HG03558 (cell line): ENCODE data around the gene PRR20G.

ENCODE experiments used
- ATAC-seq: cut with Tn5 transposase; IDR thresholded peaks from one replicate; pipeline ENCODE4 v1.9.1; 2021; ENCODE audit warnings: moderate number of reproducible peaks; ENCODE audit not compliant: unreplicated experiment; ENCODE audit errors: extremely low read depth

PRR20G gene

DNA sequence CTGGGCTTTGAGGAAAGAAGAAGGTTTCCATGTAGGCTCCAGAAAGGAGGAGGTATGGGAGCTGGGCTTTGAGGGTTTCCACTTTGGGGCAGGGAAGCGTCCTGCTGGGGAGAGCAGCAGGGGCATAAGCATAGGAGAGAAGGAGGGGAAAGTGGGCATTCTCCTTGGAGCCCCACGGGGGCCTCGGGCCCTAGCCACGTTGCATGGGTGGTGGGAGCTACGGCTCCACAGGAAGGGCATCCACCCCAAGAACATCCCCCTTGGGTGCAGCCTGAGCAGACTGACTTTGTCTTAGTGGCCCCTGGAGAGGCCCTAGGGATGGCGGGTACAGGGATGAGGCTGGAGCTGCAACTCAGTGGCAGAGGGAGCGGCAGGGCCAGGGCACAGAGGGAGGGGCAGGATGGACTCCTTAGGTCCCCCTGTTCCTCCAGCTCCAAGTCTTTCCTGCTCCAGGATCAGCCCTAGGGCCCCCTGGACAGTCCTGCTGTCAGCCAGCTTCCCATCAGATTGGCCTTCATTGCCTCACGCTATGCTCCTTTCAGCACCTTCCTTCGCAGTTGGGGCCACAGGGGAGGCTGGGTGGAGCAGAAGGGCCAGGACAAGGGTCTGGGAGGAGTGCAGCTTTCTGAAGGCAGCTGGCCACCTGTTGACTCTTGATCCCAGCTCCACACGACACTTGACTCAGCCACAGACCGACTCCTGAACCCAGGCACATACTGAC, 22.9 kb downstream of the PRR20G start:
- ATAC-seq = no peak

DNA sequence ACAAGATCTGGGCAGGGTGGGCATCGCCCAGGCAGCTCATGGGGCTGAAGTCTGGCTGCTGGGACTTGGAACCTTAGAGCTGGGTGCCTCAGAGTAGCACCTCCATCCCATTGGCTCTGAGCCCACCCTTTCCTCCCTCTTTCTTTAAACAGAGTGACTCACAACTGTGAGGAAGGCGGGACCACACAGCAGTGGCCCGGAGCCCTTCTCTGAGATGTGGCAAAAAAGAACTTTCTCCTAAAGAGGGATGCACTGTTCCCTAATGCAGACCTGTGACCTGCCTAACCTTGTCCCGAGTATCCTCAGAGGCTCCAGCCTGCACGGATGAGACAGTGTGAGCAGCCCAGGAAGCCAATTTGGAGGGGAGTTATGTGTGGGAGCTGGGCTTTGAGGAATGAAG, 23.6 kb downstream of the PRR20G start:
- ATAC-seq = no peak

DNA sequence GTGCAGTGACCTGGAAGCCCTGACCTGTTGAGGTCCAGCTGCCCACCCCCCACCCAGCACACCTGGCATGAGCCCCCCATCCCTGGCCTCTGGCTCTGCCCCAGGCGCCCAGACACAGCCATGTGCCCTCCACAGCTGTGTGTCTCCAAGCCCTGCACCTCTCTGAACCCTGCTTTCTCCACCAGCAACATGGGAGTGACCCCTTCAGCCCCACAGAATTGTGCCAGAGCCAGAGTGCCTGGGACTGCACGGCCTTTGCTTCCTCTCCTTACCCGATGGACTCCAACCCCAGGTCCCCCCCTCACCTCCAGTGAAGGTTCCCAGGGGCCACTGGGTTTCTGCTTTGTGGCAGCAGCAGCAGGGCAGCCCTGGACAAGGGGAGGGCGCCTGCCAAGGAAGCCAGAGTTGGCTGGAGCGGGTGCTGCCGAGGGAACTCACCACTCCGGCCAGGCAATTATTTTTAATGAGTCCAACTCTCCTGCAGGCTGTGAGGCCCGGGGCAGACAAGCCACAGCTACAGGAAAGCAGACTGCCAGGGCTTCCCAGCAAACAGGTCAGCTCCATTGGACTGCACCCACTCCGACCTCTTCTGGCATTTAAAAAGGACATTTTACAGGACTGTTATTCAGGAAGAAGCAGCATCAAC, 24.1 kb downstream of the PRR20G start:
- ATAC-seq = no peak

DNA sequence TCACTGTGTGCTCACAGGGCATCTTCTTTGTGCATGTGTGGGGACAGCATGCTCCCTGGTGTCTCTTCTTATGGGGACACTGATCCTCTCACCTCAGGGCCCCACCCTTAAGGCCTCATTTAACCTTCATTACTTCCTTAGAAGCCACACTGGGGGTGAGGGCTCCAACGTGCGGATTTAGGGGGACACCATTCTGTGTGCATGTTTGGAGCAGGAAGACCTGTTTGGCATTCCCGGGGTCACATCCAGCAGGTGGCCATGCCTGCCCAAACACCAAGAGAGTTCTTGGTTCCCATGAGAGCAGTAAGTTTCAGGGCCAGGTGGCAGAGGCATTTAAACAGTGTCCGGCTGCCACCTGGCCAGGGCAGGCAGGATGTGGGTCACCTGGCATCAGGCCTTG, 24.8 kb downstream of the PRR20G start:
- ATAC-seq = no peak

DNA sequence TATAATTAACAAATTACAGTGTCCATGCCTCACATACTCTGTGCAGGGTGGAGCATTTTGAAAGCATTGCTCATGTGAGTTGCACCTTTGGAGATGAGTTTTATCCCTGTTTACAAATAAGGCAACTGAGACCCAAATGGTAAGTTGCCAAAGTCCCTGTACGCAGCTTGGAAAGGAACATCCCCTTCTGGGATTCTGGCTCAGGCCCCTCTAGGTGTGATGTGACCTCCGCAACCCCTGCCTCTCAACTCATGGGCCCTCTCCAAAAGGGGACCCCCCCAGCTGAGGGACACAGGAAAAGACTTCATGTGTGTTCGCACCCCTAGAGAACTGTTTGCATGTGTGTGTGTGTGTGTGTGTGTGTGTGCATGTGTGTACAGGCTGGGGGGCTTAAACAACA, 25.3 kb downstream of the PRR20G start:
- no peak for ATAC-seq

DNA sequence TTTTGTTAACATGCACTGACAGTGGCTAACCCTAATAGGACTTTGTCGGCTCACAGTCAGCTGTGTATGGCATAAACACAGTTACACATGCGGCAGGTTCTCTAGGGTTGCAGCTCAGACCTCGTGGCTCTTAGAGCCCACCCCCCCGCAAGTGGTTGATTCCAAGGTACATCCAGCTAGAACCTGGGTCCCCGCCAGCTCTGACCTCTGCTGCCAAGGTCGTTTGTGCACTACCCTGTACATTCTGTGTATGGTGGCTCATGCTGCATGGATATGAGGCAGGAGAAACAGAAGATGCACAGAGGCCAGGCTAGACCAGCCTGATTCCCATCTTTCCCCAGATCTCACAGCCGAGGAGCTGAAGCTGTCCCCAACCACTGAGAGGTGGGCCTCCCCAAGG, 25.9 kb downstream of the PRR20G start:
- no peak for ATAC-seq

DNA sequence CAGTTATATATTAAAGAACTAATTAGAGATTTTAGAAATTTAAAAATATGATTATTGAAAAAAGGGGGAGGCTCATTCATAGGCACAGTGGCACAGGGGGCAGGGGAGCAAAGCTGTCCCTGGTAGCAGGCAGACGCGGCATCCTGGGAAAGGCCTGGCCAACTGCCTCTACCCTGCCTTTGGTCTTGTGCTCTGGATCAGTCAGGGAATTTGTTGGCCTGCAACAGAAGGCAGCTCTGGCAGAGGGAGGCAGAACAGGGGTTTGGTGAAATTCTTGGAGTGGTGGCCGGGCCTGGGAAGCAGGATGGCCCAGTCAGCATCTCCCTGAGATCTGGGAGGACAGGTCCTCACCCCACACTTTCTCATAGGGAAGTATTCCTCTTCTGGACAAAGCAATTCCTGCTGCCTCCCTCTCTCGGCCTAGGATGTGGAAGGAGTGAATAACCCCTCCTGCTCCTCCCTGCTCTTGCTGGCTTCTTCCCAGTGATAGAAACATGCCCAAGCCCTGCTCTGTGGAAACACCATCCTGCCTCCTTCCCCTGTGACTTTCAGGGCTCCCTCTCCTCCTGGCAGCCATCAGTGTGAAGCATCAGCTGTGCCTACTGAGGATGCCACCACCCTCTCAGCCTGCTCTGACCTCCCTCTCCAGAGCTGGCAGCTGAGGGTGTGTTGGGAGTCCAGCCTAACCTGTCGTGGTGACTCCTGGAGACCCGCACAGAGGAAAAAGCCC, 26.9 kb downstream of the PRR20G start:
- ATAC-seq = no peak

DNA sequence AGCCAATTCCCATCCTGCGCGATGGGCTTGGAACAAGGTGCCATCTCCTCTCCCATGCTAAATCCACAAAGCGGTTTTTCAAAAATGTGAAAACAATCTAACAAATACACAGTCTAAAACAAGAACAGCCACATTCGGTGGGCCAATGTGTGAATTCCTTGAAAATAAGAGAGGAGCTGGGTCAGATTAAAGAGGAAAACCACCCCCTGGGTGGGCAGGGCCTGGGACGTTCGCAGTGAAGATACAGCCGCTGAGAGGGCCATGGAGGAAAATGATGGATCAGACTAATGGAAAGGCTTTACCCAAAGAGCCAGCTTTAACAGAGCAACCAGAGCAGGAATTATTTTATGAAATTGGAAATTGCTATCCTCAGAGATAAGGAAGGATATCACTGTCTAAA, 27.4 kb downstream of the PRR20G start:
- ATAC-seq = no peak

DNA sequence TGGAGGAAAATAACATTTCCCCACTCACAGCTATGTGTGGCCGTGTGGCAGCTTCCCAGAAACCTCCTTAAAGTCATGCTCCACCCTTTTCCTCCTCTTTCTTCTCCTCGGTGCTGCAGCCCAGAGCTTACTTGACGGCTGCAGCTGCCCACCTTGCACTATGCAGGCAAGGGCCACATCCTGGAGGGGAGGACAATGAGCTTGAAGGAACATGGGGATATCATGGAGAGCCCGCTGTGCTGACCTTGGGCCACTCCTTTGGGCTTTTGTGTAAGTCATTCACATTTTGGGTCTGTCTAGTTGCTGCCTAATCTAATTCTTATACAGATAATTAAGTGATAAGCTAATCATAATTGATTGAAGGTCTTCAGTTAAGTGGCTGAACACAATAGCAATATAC, 28.0 kb downstream of the PRR20G start:
- no peak for ATAC-seq

DNA sequence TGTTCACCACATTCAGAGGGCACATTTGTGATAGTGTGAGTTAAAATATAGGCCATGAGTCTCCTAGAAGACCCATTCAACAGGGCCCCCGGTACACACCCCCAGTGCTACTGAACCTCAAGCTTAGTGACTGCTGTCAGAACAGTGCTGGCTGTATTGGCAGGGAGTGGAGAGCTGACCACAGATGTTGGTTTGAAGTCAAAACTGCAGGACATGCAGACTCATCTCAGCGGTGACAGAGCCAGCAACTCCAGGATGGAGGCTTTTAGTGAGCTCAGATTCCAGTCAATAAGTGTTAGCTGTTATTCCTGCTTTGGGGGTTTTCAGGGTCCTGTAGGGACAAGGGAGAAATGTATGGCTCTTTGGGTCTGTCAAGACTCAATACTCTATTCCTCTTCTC, 29.1 kb downstream of the PRR20G start:
- no peak for ATAC-seq

DNA sequence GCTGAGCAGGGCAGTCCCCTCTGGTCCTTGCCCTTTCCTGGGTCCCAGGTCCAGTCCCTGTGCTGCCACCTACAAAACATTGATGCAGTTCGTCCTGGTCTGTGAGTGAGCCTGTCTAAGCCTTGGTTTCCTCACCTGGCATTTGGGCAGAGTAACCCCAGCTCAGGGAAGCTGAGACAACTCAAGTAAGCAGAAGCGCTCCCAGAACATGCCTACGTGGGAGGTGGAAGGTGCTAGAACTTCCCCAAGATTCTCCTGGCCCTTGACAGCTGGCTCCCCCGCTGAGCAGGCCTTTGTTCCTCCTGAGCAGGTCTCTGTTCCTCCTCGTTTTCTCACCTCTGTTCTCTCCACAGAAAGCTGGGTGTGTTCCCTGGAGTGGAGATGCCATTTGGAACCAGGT, 30.5 kb downstream of the PRR20G start:
- no peak for ATAC-seq

DNA sequence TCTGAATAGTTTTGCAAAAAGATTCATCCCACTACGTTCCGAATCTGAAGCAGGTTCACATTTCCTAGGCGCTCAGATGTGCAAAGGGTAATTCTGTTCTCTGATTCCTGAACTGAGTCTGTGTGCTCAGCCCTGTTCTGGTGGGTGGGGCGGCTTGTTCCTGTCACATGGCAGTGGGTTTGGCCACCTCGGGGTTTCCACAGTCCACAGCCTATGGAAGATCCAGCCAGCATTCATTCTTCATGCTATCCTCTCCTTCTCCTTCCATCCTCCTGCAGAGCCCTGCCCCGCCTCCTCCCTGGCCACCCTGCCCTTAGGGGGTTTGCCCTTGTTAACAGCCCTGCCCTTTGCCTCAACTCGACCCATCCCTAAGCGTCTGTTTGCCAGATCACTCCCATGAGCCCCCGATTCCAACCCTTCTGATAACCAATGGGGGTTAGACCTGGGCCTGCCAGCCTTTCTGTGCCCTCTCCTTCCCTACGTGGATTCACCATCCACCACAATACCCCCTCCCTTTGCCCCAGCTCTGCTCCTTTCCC, 31.0 kb downstream of the PRR20G start:
- ATAC-seq = no peak

DNA sequence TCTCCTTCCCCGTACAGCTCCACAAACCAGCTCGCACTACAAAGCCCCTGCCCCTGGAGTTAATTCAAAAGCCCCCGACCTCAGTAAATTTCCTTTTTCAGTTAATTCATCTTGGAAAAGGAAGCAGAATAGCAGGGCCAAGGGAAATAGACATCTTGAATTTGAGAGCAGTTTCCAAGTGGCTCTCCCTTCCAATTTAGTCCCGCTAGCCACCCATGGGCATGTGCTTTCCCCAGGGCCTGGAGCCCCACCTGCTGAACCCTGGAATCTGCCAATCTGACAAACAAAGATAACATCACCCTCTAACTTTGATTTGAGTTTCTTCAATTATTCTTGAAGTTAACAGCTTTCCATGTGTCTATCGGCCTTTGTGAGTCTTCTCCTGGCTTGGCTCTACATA, 31.7 kb downstream of the PRR20G start:
- no peak for ATAC-seq

DNA sequence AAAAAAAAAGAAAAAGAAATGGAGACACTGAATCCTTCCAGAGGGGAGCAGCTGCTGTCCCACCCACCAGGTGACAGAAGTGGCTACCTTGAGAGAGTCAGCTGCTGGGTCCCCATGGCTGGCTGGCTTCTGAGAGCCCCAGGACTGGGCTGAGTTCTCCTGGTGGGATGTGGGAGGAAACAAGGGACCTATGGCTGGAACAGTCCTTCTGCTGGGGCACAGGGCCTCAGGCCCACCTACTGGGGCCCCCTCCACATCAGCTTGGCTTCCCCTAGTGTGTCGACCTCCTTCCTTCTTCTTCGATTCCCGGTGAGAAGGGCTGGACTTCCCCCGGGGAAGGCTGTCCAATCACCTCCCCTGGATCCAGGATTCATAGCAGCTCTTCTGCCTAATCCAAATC, 32.3 kb downstream of the PRR20G start:
- no peak for ATAC-seq

DNA sequence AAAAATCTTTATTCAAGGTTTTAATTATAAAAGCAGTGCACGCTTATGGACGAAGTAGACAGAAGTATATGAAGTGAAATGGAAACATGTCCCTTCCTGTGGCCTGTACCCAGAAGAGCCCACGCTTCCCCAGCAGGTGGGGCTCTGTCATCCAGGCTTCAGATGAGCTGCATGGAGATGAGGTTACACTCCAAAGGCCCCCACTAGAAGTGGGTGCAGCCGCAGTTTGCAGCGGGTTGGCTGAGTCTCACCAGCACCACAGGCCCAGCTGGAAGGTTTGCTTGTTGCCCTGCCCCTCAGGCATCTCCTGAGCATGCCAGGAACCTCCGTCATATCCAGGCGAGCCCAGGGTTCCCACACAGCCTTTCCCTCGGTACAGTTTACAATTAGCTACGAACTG, 33.1 kb downstream of the PRR20G start:
- no peak for ATAC-seq

DNA sequence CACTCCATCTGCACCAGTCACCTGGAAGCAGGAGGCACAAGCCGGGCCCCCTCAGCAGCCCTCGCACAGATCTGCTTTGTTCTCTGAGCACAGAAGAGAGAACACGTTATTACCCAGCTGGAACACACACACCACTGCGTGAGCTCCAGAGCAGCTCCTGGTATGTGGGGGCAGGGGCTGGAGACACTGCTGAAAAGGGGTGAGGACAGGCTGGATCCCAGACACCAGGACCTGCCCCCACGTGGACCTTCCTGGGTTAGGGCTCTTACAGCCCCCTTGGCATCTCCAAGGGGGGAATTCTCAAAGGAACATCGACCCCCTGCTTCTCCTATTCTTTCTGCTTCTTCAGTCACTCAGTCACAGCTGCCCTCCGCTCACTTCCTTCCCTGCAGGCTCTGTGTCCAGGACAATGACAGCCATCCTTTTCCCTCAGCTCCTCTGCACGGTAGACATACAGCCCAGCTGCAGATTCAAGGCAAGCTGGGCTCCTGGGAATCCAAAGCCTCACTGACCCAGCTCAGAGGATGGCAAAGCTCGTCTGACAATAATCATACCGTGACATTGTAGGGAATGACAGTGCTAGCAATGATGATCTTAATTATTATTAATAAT, 33.7 kb downstream of the PRR20G start:
- ATAC-seq = no peak

DNA sequence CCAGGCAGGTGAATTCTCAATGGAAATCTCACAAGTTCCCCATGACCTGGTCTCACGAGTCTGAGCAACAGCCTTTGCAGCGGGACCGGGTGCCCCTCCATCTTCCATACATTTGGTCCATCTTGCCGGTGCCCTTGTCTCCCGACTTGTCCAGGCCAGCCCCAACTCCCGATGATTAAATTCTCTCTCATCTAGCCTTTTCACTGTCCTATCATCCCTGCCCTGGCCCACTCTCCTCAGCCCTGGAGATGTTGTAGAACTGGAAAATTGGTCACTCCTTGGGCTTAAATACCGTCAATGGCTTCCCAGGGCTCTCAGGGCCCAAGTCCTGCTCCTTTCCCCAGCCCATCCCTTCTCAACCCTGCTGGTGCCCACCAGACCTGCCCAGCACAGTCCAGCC, 34.4 kb downstream of the PRR20G start:
- ATAC-seq = no peak

DNA sequence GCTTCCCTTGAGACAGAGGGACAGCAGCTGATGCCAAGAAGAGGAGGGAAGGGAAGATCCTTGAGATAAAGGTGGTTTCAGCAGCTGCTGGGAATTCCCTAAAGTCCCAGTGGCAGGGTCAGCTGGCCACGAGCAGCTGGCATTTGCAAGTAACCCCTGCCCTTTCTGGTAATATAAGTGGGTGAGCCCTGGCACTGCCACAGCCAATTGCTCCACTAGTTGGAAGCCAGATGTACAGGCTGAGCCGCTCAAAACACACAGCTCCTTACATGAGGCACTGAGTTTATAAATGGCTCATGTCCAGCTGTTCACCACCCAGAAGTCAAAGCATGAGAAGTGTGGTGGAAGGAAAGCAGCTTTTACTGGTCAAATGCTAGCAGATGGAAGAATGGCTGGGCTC, 35.4 kb downstream of the PRR20G start:
- no peak for ATAC-seq

DNA sequence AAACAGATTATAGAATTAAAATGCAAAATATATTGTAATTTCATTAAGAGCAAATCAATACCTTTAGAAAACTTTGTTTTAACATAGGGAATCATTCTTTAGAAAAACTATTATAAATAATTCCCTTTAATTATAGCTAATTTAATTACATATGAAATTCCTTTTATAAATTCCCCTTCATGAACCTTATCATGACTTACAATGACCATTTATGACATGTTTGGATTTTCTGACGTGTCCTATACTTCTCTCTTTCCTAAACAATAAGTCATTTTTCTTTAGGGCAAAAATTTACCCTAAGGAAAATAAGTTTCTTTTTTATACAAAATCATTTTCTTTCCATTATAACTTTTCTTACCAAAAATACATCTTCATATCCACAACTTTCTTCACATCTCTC, 37.8 kb downstream of the PRR20G start:
- ATAC-seq = no peak

DNA sequence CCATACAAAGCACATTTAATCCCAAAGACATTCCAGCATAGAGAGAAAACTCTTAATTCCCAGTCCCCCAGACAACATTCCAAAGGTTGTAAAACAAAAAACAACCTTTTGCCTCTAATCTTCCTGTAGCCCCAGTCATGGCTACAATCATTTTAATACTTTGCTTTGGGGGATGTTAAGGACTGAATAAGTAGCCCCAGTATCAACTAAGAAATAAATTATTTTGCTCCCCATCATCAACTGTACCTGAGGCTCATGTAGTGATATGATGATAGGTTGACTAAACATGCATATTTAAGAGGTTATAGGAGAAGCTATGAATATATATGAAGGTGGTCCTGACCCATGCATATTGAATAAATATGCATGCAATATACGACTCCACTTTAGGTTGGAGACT, 40.6 kb downstream of the PRR20G start:
- ATAC-seq = no peak

DNA sequence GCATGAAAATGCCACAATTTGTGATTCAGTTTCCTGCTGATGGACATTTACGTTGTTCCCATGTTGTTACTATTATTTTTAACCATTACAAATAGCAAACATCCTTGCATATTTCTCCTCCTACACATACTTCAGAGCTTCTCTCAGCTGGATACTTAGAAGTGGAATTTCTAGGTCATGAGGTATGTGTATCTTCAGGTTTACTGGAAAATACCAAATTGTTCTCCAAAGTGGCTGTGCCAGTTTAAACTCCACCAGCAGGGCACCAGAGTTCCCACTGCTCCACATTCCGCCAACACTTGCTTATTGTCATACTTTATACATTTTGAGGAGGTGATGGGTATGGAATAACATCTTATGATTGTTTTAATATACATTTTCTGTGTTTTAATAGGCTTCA, 49.2 kb downstream of the PRR20G start:
- no peak for ATAC-seq
